Measurements from ENCODE around the gene SBK2.

GRCh38 chr19:55479045-55479444 lies 57.9 kb downstream of the SBK2 start:
- TF ChIP-seq CTCF (IDR thresholded peaks at IDR 0.05; ENCODE audit: poor library complexity, severe bottlenecking): no peak
- no peak for TF ChIP-seq EZH2 (IDR thresholded peaks at IDR 0.05; ENCODE audit: borderline replicate concordance, insufficient read depth, low read length, poor library complexity, severe bottlenecking)
- no peak for TF ChIP-seq RAD21 (conservative IDR thresholded peaks at IDR 0.05)
- no peak for TF ChIP-seq POLR2AphosphoS5 (IDR thresholded peaks at IDR 0.05)
- no peak for TF ChIP-seq EP300 (conservative IDR thresholded peaks at IDR 0.05; ENCODE audit: poor library complexity, severe bottlenecking)
- no peak for TF ChIP-seq REST (IDR thresholded peaks at IDR 0.05; ENCODE audit: borderline replicate concordance)
- TF ChIP-seq MXI1 (conservative IDR thresholded peaks at IDR 0.05; ENCODE audit: poor library complexity, severe bottlenecking): no peak
